Caco-2 (cell line): ENCODE results near the gene ANO1. TPM values are rescaled to one million over a fixed set of nuclear protein-coding genes. Genes with fewer than 3 reads are reported as not detected.

ENCODE experiments used
- BruUV-seq: library from RNA; stranded (reverse); fragments of 400-500 nt; replicated peaks from 2 replicates; lab custom pipeline; 2021; lab: Mats Ljungman, UMichigan
- CTCF ChIA-PET: fragments of 300-600 bp; sonication (Branson Sonifier 250); formaldehyde crosslinking; loops from one replicate; lab custom pipeline; 2022; ENCODE audit warnings: antibody characterized with exemption; lab: Charles Lee
- POLR2A ChIA-PET: fragments of 300-600 bp; sonication (Branson Sonifier 250); formaldehyde crosslinking; loops from one replicate; lab custom pipeline; 2022; ENCODE audit warnings: antibody characterized with exemption; lab: Charles Lee
- DNase-seq, 2 experiments: peaks; one replicate each; pipeline versions ENCODE4 v3.0.0 to v3.0.0-alpha.2; 2020 to 2022
- H3K27me3 ChIP-seq: replicated peaks from 2 replicates; pipeline ENCODE4 v1.6.0; 2011; ENCODE audit warnings: low read length; ENCODE audit not compliant: control insufficient read depth, insufficient read depth
- H3K36me3 ChIP-seq: 2 replicates; pipeline ENCODE4 v1.5.1; 2011; ENCODE audit warnings: low read length; ENCODE audit not compliant: control insufficient read depth, insufficient read depth
- H3K4me1 ChIP-seq: fragments of 250-450 bp; sonication (Bioruptor Pico); 2 replicates; pipeline ENCODE4 v1.5.1; 2020; ENCODE audit warnings: mild to moderate bottlenecking
- H3K4me3 ChIP-seq: 2 replicates; pipeline ENCODE4 v1.5.1; 2011; ENCODE audit warnings: low read depth, mild to moderate bottlenecking, control low read depth, low read length
- H3K9me3 ChIP-seq: fragments of 250-450 bp; sonication (Bioruptor Pico); 2 replicates; pipeline ENCODE4 v1.5.1; 2020; ENCODE audit warnings: mild to moderate bottlenecking, moderate library complexity
- H3K27ac Mint-ChIP-seq: one replicate; pipeline ENCODE4 v1.8.0; 2022; ENCODE audit warnings: mixed read lengths; ENCODE audit not compliant: unreplicated experiment
- H3K27me3 Mint-ChIP-seq: one replicate; pipeline ENCODE4 v1.8.0; 2022; ENCODE audit warnings: mixed read lengths; ENCODE audit not compliant: insufficient read depth, unreplicated experiment
- H3K36me3 Mint-ChIP-seq: one replicate; pipeline ENCODE4 v1.8.0; 2022; ENCODE audit warnings: mild to moderate bottlenecking, mixed read lengths; ENCODE audit not compliant: insufficient read depth, unreplicated experiment
- H3K4me1 Mint-ChIP-seq: one replicate; pipeline ENCODE4 v1.8.0; 2022; ENCODE audit warnings: low read depth, mixed read lengths; ENCODE audit not compliant: unreplicated experiment
- H3K4me3 Mint-ChIP-seq: one replicate; pipeline ENCODE4 v1.8.0; 2022; ENCODE audit warnings: mild to moderate bottlenecking, moderate library complexity, mixed read lengths; ENCODE audit not compliant: unreplicated experiment
- H3K9me3 Mint-ChIP-seq: one replicate; pipeline ENCODE4 v1.8.0; 2022; ENCODE audit warnings: mixed read lengths; ENCODE audit not compliant: unreplicated experiment
- CTCF ChIP-seq, 2 experiments: fragments of 200-600 bp in 1 of 2; IDR thresholded peaks; 1 replicate in 1 of 2; 2 replicates in 1 of 2; pipeline versions ENCODE4 v1.5.1 to v1.8.0; 2011 to 2022; ENCODE audit warnings: antibody characterized with exemption in 1 of 2, control low read depth in 1 of 2, inconsistent platforms in 1 of 2, low read depth in 1 of 2, low read length in 1 of 2, mild to moderate bottlenecking in 1 of 2, moderate library complexity in 1 of 2; ENCODE audit not compliant: insufficient read depth in 1 of 2, severe bottlenecking in 1 of 2, unreplicated experiment in 1 of 2
- intact Hi-C: fragments of 100-400 bp; cut with micrococcal nuclease; formaldehyde crosslinking; loops from one replicate; pipeline ENCODE4 v1.10.0; 2022; ENCODE audit not compliant: unreplicated experiment
- total RNA-seq: library from RNA; stranded (reverse); gene quantifications from 2 replicates; pipeline ENCODE4 v1.2.3, GENCODE V29; 2022

Gene ANO1
- total RNA-seq, 1 experiment from 2014 or later, result 8.4 TPM

- DNase-seq, result peak in 1 of 2 experiments; percentile 29
- Histone ChIP-seq H3K36me3 (no peaks in the 10 kb centered on the region), H3K27me3 (no peaks in the 10 kb centered on the region), H3K4me1 (no peaks in the 10 kb centered on the region), H3K9me3 (peaks cover 31% of the 10 kb centered on the region), H3K4me3 (no peak overlapping the region)
- no peak overlapping the region for H3K4me3 Mint-ChIP-seq
- no peaks in the 10 kb centered on the region for H3K36me3 Mint-ChIP-seq
- no TSS peak for BruUV-seq
- H3K9me3 Mint-ChIP-seq, result peaks cover 48% of the 10 kb centered on the region
- POLR2A ChIA-PET, result no interaction called here
- intact Hi-C loops, result no loop called here
- H3K27me3 Mint-ChIP-seq, result peaks cover under 1% of the 10 kb centered on the region
- no peak overlapping the region for H3K27ac Mint-ChIP-seq
- no peaks in the 10 kb centered on the region for H3K4me1 Mint-ChIP-seq
- TF ChIP-seq CTCF (IDR thresholded peaks at IDR 0.05; ENCODE audit: insufficient read depth in 1 of 2, low read depth in 1 of 2, low read length in 1 of 2, severe bottlenecking in 1 of 2, unreplicated experiment in 1 of 2), result no peak
- CTCF ChIA-PET, result interaction anchor here (0.5 kb wide), 1 partner anchor 150 kb away, joined by 8 read pairs; no protein-coding TSS in a partner anchor
Measured at GRCh38 chr11:70036971-70037882, 40.9 kb upstream of the ANO1 start.

- Mint-ChIP-seq H3K4me3 (no peak overlapping the region), H3K36me3 (no peaks in the 10 kb centered on the region), H3K4me1 (no peaks in the 10 kb centered on the region), H3K27me3 (peaks cover 2% of the 10 kb centered on the region), H3K9me3 (peaks cover 58% of the 10 kb centered on the region), H3K27ac (no peak overlapping the region)
- Histone ChIP-seq H3K27me3 (no peaks in the 10 kb centered on the region), H3K9me3 (peaks cover 38% of the 10 kb centered on the region), H3K4me1 (no peaks in the 10 kb centered on the region), H3K36me3 (no peaks in the 10 kb centered on the region), H3K4me3 (no peak overlapping the region)
- peak; percentile 23 to 31 for DNase-seq
- CTCF ChIA-PET, result interaction anchor here (0.5 to 0.7 kb wide), 2 partner anchors 67 to 151 kb away, joined by 3 to 8 read pairs; no protein-coding TSS in a partner anchor
- POLR2A ChIA-PET, result no interaction called here
- no peak for TF ChIP-seq CTCF (IDR thresholded peaks at IDR 0.05; ENCODE audit: insufficient read depth in 1 of 2, low read depth in 1 of 2, low read length in 1 of 2, severe bottlenecking in 1 of 2, unreplicated experiment in 1 of 2)
- intact Hi-C loops, result no loop called here
- no TSS peak for BruUV-seq
Measured at GRCh38 chr11:70038034-70038834, 39.9 kb upstream of the ANO1 start.

DNA sequence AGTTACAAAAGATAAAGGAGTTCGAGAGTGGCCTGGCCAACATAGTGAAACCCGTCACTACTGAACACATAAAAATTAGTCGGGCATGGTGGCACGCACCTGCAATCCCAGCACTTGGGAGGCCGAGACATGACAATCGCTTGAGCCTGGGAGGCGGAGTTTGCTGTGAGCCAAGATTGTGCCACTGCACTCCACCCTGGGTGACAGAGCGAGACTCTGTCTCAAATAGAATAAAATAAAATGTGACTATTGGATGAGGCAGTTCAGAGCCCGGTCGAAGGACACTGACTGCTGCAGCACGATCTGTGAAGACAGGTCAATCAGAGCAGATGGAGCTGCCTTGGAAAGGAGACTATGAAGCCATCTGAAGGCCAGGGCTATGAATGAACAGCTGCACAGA, 37.7 kb upstream of the ANO1 start:
- H3K36me3 ChIP-seq, result no peaks in the 10 kb centered on the region
- intact Hi-C loops, result no loop called here
- ChIA-PET CTCF (no interaction called here), POLR2A (no interaction called here)
- H3K27ac Mint-ChIP-seq, result no peak overlapping the region
- peaks cover 55% of the 10 kb centered on the region for H3K9me3 ChIP-seq
- peak in 1 of 2 experiments; percentile 12 for DNase-seq
- TF ChIP-seq CTCF (IDR thresholded peaks at IDR 0.05; ENCODE audit: insufficient read depth in 1 of 2, low read depth in 1 of 2, low read length in 1 of 2, severe bottlenecking in 1 of 2, unreplicated experiment in 1 of 2), result no peak
- H3K9me3 Mint-ChIP-seq, result peaks cover 80% of the 10 kb centered on the region
- no peaks in the 10 kb centered on the region for H3K4me1 ChIP-seq
- H3K36me3 Mint-ChIP-seq, result no peaks in the 10 kb centered on the region
- BruUV-seq, result no TSS peak
- H3K27me3 Mint-ChIP-seq, result peaks cover 3% of the 10 kb centered on the region
- no peak overlapping the region for H3K4me3 Mint-ChIP-seq
- H3K27me3 ChIP-seq, result no peaks in the 10 kb centered on the region
- H3K4me3 ChIP-seq, result no peak overlapping the region
- no peaks in the 10 kb centered on the region for H3K4me1 Mint-ChIP-seq
